Parathyroid adenoma (tissue), 2 donors: Measurements from ENCODE around the gene NOTUM.

Experiments used
- H2AFZ ChIP-seq: fragments of 300-600 bp; sonication (generic); one replicate; pipeline ENCODE4 v1.7.0; 2017; ENCODE audit warnings: antibody characterized with exemption, mild to moderate bottlenecking
- H3K27ac ChIP-seq: fragments of 300-600 bp; sonication (generic); one replicate; pipeline ENCODE4 v1.7.0; 2017
- H3K27me3 ChIP-seq: fragments of 300-600 bp; sonication (generic); one replicate; pipeline ENCODE4 v1.7.0; 2017; ENCODE audit warnings: low read length; ENCODE audit not compliant: control insufficient read depth, insufficient read depth
- H3K36me3 ChIP-seq: fragments of 300-600 bp; sonication (generic); one replicate; pipeline ENCODE4 v1.7.0; 2017; ENCODE audit warnings: low read length; ENCODE audit not compliant: control insufficient read depth, insufficient read depth
- H3K4me1 ChIP-seq: fragments of 300-600 bp; sonication (generic); one replicate; pipeline ENCODE4 v1.7.0; 2017; ENCODE audit warnings: control low read depth
- H3K4me2 ChIP-seq: fragments of 300-600 bp; sonication (generic); one replicate; pipeline ENCODE4 v1.7.0; 2017; ENCODE audit warnings: low read length
- H3K4me3 ChIP-seq: fragments of 300-600 bp; sonication (generic); one replicate; pipeline ENCODE4 v1.7.0; 2017; ENCODE audit warnings: low read depth, low read length
- H3K79me2 ChIP-seq: fragments of 300-600 bp; sonication (generic); one replicate; pipeline ENCODE4 v1.7.0; 2017; ENCODE audit warnings: control low read depth
- H3K9ac ChIP-seq: fragments of 300-600 bp; sonication (generic); one replicate; pipeline ENCODE4 v1.7.0; 2017; ENCODE audit warnings: mild to moderate bottlenecking
- H3K9me3 ChIP-seq: fragments of 300-600 bp; sonication (generic); one replicate; pipeline ENCODE4 v1.7.0; 2017; ENCODE audit warnings: low read length; ENCODE audit not compliant: control insufficient read depth
- CTCF ChIP-seq: fragments of 300-600 bp; sonication (generic); IDR thresholded peaks from one replicate; pipeline ENCODE4 v1.7.0; 2017; ENCODE audit warnings: antibody characterized with exemption, mild to moderate bottlenecking
- donor health status: primary hyperparathyroidism.

The NOTUM gene

GRCh38 chr17:81906476-81907218 is 54.3 kb downstream of the NOTUM start:
- Histone ChIP-seq H3K4me1 (peaks cover 4% of the 10 kb centered on the region), H3K9ac (no peak overlapping the region), H2AFZ (no peak overlapping the region), H3K4me2 (no peak overlapping the region), H3K36me3 (no peaks in the 10 kb centered on the region), H3K79me2 (no peaks in the 10 kb centered on the region), H3K27me3 (no peaks in the 10 kb centered on the region), H3K9me3 (no peaks in the 10 kb centered on the region), H3K27ac (no peak overlapping the region), H3K4me3 (no peak overlapping the region)
- TF ChIP-seq CTCF = no peak

GRCh38 chr17:81905993-81906392 is 55.0 kb downstream of the NOTUM start:
- peaks cover 4% of the 10 kb centered on the region for H3K4me1 ChIP-seq
- H3K4me2 ChIP-seq = no peak overlapping the region
- H3K4me3 ChIP-seq = no peak overlapping the region
- H3K79me2 ChIP-seq = no peaks in the 10 kb centered on the region
- no peak overlapping the region for H3K9ac ChIP-seq
- no peak for TF ChIP-seq CTCF
- no peaks in the 10 kb centered on the region for H3K27me3 ChIP-seq
- no peaks in the 10 kb centered on the region for H3K9me3 ChIP-seq
- no peak overlapping the region for H2AFZ ChIP-seq
- no peaks in the 10 kb centered on the region for H3K36me3 ChIP-seq
- H3K27ac ChIP-seq = no peak overlapping the region

GRCh38 chr17:81905424-81905875 is 55.5 kb downstream of the NOTUM start:
- no peak for TF ChIP-seq CTCF
- Histone ChIP-seq H3K9me3 (no peaks in the 10 kb centered on the region), H3K9ac (no peak overlapping the region), H3K4me2 (no peak overlapping the region), H3K4me1 (peaks cover 4% of the 10 kb centered on the region), H3K27me3 (no peaks in the 10 kb centered on the region), H2AFZ (no peak overlapping the region), H3K27ac (no peak overlapping the region), H3K79me2 (no peaks in the 10 kb centered on the region), H3K36me3 (no peaks in the 10 kb centered on the region), H3K4me3 (no peak overlapping the region)

GRCh38 chr17:81904600-81905423 is 56.2 kb downstream of the NOTUM start:
- H3K79me2 ChIP-seq = no peaks in the 10 kb centered on the region
- no peaks in the 10 kb centered on the region for H3K27me3 ChIP-seq
- no peak overlapping the region for H3K9ac ChIP-seq
- H3K27ac ChIP-seq = no peak overlapping the region
- no peak for TF ChIP-seq CTCF
- H3K4me2 ChIP-seq = no peak overlapping the region
- no peak overlapping the region for H2AFZ ChIP-seq
- no peaks in the 10 kb centered on the region for H3K36me3 ChIP-seq
- no peaks in the 10 kb centered on the region for H3K4me1 ChIP-seq
- H3K4me3 ChIP-seq = no peak overlapping the region
- H3K9me3 ChIP-seq = no peaks in the 10 kb centered on the region
